Activated CD4-positive, alpha-beta T cell treated with anti-CD3 and anti-CD28 coated beads for 4 hours (primary cell): ENCODE results near the gene CSMD2.
"Not testable (repeated sequence)": the region's sequence is repeated elsewhere in the genome, so short reads cannot be mapped to it uniquely, and the experiment has no call there.

Experiments used
- DNase-seq, 2 donors: peaks; one replicate each; pipeline ENCODE4 v3.0.0-alpha.2; 2020

The CSMD2 gene

DNA sequence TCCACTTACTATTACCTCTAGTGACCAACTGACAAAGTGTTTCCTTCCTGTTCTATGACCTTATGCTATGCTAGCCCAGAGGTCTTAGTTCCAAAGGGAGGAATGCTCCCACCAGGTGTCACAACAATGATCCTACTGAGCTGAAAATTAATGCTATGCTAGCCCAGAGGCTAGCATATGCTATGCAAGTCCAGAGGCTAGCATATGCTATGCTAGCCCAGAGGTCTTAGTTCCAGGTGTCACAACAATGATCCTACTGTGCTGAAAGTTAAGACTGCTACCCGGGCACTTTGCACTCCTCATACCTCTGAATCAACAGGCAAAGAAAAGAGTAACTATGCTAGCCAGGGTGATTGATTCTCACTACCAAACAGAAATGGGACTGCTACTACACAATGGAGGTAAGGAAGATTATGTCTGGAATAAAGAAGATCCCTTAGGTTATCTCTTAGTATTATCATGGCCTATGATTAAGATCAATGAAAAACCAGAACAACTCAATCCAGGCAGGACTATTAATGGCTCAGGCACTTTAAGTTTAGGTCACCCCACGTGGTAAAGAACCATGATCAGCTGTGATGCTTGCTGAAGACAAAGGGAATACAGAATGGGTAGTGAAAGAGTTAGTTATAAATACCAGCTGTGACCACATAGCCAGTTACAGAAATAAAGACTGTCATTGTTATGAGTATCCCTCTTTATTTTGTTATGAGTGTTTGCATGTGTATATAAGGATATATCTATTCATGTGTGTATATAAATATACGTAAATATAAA lies 114.1 kb downstream of the CSMD2 start:
- DNase-seq: no peak

DNA sequence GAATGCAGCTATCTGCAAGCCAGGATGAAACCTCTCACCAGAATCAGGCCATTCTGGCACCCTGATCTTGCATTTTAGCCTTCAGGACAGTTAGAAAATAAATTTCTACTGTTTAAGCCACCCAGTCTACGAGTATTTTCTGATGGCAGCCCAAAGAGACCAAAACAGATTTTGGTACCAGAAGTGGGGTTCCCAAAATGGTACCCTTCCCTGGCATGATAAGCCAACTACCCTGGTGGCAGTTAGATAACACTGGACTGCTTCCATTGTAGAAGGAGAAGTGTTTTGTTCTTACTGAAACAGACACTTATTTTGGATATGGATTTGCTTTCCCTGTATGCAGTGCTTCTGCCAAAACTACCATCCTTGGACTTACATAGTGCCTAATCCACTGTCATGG lies 115.0 kb downstream of the CSMD2 start:
- DNase-seq: no peak

DNA sequence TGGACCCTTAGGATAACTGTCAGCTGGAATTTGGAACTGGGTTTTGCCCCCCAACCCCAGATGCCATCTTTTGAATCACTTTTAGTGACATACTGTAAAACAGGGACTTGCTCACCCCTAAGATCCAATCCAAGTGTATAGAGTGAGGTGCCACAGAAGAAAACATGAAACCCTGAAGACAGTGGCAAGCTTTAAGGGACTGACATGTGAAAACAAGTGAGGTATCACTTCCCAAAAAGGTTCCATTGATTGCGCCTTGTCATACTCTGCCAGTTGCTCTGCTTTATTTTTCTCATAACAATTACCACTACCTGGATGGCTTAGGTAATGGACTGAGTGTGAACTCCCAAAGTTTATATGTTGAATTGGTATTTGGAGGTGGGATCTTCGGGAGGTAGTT lies 115.6 kb downstream of the CSMD2 start:
- no peak for DNase-seq

DNA sequence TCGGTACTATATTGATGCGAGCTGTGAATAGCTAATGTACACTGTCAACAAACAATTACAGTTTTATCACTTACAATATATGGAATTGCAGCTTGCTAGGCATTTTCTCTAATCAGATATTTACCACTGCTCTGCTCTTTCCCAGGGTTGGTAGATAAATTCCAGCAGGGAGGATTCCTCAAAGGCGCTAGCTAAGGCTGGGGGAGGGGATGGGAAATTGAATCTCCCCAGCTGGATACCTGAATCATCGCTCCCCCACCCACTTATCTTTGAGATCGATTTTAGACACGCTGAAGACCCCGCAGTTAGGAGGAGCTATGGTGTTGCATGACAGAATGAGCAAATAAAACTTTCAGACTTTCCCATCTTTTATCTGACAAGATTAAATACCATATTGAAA lies 127.2 kb downstream of the CSMD2 start:
- no peak for DNase-seq

DNA sequence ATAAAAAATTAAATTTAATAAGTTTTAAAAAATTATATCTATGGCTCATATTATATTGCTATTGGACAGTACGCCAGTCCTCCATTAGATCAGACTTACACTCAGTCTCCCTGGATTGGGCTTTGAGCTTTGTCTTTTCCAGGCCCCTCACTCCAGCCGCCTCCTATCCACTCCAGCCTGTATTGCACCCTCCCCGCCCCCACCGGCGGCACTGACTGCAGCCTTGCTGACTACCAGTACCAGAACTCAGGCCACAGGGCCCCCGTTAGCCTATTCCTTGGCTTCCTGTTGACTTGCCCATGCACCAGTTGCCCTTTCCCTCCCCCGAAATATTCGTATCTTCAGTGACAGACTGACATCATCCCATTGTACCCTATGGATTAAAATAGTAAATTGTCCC lies 127.9 kb downstream of the CSMD2 start:
- DNase-seq: no peak

DNA sequence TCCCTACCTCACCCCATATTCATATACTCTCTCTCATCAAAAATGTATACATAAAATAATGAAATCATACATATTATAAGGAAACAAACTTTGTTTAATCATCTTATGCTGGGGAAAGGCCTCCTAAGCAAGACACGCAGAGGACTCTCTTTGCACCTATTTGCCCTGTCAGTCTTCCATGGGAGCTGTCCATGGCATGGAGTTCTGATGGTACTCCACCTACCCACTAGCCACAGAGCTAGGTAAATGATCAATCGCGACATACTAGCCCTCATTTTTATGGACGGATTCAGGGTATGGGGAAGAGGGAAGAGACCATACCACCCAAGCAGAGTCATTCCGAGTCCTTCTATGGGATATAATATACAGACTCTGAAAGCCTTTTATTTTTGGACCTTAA lies 131.0 kb downstream of the CSMD2 start:
- DNase-seq: no peak

DNA sequence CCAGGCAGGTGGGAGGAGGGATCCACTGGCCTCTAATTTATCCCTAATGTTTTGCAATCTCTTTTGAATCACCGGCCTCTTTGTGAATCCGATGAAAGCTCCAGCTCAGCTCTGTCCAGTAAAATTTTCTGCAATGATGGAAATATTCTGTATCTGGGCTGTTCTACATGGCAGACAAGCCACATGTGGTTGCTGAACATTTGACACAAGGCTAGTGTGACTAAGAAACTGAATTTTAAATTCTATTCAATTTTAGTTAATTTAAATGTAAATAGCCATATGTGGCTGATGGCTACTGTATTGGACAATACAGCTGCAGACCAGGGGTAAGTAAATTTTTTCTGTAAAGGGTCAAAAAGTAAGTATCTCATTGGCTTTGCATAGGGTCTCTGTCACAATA lies 135.1 kb downstream of the CSMD2 start:
- no peak for DNase-seq

DNA sequence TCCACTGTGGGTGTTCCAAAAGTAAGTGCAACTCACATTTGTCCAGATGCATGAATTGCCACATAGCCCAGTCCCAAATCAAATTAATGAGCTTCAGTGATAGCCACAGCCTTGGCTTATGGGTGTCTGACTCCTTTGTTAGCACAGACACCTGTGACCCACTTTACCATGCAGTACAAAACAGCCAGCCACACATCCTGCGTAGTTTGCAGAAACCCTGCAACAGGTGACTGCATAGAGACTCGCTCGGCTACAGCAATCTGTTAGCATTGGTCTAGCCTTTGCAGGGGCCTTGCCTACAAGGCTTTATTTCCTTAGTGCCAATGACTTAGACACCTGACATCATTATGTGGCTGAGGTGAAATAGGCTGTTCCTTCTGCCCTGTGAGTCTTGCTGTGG lies 135.5 kb downstream of the CSMD2 start:
- no peak for DNase-seq

DNA sequence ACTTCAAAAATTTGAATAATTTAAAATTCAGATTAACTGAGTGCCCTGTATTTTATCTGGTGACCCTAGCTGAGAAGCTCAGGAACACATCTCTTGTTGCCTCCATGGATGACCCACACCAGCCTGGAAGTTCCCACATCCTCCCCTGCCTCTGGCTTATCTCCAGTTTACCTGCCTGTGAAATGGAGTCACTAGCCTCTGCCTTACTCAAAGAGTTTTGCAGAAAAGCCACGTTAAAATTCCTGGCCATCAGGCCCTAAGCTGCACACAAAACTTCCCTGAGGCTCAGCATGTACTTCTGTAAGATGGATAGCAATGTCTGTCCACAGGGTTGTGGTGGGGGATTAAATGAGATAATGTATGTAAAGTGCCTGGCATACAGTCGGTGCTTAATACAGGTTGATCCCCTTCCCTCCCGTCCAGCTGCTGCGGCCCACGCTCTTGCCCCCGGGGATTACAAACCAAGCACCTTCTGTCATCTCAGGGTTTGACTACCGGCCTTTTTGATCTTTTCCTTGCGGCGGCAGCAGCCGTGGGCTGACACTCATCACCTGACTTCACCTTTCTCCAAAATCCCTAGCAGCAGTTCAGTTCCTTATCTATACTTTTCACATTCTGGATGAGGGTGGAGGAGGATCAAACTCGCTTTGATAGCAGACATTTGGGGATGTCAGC lies 136.5 kb downstream of the CSMD2 start:
- no peak for DNase-seq

DNA sequence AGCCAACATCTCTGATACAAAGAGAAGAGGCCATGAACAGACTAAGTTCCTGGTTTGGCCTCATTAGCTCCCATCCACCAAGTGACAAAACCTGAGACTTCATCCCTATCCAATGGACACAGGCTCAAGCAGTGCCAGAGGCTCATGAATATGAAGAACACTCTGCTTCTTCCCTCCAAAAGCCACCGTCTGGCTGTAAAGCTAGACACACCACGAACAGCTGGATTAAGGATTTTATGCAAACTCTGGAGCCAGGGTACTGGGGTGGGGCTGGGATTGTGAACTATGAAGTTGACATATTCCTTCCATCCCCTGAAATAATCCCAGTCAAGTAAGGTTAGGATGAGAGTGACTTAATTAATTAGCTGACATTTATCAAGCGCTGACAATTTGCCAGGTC lies 139.4 kb downstream of the CSMD2 start:
- DNase-seq: no peak

DNA sequence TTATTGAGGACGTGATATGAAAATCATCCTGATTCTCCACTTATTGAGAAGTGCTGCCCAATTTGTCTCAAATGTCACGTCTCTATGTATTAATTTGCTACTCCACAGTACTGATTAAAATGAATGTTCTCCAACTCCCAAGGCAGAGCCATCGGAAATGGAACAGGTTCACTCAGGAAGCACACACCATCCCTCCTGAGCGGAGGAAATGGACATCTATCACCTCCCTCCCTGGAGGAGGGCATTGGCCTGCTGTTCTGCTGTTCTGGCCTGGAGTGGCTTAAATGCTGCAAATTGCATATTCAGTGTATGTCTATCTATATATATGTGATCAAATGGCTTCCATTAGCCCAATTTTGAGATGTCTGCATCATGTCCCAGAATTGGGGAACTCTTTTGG lies 140.5 kb downstream of the CSMD2 start:
- DNase-seq: no peak

DNA sequence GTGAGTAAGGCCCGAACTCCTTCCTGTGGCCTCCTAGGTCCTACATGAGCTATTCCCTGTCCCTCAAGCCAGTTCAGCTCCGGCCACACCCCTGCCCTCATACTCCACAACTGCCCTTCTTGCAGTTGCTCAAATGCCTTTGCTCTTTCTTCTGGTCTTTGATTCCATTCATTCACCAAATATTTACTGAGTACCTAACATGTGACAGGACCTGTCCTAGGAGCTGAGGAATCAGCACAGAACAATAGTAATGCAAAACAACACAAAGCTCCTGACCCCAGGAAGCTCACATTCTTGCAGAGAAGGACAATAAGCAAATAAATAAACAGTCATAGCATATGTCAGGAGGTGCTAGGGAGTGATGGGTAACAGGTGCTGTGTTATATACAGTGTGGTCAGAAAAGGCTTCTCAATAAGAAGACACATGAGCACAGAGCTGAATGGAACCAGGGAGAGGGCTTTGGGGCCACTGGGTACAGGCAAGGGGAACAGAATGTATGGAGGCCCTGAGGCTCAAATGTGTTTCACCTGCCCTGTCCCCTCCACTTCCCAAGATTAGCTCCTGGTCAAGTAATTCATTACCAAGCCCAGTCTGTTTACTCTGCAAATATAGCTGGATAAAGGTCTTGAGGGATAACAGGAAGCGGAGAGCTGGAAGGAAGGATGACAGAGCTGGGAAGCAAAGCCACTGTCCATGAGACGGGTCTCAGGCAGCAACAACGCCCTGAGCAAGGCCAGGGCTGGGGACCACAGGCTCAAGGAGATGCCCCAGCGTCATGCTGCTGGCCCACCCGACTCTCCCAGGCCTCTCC lies 145.1 kb downstream of the CSMD2 start:
- no peak for DNase-seq

DNA sequence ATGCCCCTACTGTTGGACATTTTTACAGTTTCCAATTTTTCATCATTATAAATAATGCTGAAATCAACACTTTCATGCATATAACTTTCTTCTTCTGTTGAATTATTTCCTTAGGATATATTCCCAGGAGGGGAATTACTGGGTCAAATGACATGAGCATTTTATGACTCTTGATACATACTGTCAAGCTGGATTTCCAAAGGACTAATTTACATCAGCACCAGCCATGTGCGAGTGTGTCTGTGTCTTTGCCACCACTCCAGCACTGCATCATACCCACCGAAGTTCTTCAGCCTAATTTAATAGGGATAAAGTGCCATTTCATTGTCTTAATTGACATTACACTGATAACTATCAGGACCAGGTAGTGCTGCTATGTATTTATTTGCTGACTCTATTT lies 146.7 kb downstream of the CSMD2 start:
- DNase-seq: no peak

DNA sequence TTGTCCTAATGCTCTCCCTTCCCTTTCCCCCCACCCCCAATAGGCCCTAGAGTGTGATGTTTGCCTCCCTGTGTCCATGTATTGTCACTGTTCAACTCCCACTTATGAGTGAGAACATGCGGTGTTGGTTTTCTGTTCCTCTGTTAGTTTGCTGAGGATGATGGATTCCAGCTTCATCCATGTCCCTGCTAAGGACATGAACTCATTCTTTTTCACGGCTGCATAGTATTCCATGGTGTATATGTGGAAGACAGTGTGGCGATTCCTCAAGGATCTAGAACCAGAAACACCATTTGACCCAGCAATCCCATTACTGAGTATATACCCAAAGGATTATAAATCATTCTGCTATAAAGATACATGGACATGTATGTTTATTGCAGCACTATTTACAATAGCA lies 148.7 kb downstream of the CSMD2 start:
- DNase-seq: not testable (repeated sequence)

DNA sequence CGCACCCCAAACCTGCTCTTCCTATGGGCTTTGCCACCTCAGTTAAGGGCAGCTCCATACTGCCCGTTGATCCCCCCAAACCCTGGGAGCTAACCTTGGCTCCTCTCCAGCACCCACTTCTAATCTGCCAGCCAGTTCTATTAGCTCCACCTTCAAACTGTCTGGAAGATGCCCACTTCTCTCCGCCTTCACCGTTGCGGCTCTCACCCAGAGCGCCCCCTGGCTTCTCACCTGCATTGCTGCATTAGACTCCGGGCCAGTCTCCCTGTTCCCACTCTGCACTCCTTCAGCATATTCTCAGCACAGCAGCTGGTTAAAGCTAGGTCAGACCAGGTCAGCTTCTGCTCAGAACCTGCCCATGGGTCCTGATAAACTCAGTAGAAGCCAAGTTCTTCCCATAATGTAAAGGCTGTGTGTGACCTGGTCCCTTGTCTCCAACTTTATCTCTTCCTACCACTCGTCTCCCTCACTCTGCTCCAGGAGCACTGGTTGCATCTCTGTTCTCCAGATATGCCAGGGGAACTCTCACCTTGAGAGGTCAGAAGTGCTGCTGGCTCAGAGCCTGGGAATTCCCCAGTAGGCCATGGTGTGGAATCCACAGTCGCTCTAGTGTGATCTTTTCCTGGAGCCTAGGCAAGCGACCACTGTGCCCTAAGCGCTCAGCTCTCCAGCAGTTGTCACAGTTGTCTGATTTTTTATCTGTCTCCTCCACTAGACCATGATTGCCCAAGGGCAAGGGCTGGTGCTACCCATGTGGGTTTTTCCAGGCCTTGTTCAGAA lies 150.9 kb downstream of the CSMD2 start:
- DNase-seq: no peak

DNA sequence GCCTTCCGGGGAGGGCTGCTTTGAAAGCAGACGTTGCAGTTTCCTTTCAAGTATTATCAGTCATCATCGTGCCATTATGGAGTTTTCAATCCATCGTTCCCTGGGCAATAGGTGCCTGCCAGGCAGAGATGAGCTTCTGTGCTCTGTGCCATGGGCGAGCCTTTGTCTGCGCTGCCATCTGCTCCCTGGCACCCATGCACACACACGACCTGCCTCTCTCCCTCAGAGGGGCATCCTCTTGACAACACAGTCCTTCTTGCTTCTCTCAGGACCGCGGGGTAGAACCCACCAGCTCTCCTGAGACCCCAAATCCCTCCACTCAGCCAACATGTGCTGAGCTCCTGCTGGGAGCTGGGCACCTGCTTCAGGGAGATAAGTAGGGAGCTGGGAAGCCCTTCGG lies 151.9 kb downstream of the CSMD2 start:
- DNase-seq: no peak

DNA sequence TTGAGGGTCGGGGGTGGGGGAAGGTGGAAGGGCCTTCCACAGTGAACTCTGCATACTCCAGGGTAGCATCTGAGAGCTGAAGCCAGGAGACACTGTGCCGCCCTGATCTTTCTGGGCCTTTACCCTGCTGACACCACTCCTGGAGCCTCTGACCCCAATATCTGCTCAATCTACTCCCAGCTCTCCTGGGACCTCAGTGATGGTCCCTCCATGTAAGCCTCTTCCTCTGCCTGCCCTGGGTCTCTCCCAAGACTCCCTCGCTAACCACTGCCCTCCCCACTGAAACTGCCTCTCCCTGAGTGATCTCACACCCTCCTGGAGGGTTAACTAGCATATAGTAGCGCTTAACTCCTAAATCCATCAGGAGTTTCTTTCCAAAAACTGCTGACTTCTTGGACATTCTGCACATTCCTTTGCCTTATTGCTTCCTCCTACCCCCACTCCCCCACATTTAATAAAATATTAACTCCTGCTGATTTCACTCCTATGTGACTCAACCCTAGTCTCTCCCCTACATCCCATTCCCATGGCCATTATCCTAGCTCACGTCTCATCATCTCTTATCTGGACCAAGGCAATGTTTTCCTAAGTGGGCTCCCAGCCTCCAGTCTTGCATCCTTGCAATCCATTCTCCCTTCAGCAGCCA lies 155.6 kb downstream of the CSMD2 start:
- no peak for DNase-seq

DNA sequence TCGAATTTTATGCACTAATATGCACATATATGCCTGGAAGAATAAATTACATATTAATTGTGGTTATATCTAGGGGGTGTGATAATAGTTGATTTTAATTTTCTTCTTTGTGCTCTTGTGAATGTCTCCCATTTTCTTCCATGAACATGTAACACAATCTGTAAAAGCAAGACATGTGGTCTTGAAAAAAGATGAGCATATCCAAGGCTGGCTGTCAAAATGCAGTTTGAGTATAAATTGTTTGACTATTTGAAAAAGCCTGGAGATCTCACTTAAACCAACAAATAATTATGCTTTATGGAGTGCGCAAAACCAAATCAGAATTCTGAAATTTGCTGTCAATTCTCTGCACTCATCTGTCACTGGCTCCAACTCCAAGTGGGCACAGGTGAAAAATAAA lies 157.3 kb downstream of the CSMD2 start:
- DNase-seq: no peak

DNA sequence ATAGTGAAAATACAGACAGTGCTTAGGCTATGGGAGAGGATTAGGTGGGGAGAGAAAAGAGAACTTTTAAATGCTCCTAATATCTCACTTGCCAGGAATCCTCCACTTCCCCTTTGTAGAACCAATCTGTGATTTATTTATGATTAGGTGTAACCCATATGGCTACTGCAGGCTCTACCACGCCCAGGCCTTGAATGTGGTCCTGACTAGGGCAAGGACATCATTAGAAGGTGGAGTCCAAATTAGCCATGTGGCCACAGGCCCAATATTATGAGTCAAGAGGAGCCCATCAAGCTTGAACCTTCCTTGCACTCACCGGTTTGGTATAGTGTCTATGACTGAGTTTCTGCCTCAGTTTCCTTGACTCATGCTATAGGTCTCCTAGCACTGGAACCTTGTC lies 159.7 kb downstream of the CSMD2 start:
- DNase-seq: no peak

DNA sequence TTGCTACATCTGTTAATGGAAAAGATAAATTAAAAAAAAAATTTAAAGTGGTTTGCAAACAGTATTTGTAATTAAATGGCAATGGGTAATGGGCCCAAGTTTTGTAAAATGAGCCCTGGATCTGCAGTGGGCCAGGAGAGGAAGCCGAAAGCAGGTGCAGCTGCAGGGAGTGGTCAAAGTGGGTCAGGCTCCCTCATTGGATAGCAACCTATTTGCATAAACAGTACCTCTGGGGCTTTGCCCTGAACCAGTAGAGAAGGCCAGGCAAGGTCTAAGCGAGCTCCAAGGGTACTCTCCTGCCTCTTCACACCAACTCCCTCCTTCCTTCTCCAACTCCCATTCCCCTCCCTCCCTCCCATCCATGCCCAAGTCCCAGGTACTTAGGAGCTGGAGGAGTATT lies 162.2 kb downstream of the CSMD2 start:
- DNase-seq: no peak

DNA sequence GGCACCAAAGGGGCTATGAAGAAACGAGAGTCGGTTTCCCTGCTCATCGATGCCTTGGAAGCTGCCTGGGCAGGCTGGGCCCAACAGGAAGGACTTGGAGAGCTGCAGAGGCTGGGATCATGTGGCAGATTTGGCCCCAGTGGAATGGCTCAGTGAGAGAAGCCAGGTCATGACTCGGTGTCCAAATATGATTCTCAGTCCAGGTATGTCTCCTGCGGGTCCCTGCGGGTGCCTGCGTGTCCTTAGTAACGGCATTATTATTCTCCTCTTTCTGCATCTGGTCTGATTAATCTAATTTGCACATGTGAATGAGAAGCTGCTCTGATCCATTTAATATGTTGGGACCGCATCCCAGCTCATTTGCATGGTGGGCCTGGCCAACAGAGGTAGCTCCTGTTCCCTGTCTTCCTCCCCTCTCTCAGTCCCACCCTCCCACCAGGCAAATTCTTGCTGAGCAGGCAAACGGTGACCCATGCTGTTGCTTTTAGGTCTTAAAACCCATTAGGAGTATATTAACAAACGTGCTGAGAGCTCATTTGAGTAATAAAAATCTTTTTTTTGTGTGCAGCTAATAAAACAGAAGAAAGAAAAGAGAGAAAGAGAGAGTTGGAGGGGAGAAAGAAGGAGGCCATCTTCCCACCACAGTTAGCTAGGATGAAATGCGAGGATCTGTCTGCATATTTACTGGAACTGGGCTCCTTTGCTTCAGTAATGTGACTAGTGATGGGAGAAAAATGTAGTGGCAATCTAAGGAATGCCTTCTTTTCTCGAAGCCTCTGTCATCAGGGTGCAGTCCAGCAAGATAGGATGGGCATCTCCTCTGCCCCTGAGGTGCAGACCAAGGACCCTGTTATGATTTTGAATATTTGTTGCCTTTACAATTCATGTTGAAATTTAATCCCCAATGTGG lies 167.6 kb downstream of the CSMD2 start:
- no peak for DNase-seq

DNA sequence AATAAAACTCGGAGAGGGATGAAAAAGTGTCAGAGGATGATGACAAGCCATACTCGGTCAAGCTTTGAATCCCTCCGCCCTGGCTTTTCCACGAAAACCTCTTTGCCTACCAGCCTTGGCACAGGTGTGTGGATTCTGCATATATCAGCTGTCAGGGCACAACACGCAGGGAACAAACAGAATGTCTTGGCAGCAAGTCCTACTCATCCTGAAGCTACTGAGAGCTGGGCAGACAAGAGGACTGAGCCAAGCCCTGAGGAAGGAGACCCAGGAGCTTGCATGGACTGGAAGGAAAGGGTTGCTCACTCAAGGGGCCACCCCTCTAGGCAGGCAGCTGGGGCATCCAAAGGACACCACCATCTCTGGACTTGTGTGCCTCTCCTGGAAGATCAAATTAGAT lies 168.7 kb downstream of the CSMD2 start:
- no peak for DNase-seq
